Skeletal muscle satellite cell (primary cell): Measurements from ENCODE around the gene KCND3.

ENCODE experiments used
- H3K27me3 ChIP-seq: 2 replicates; pipeline ENCODE4 v1.7.0; 2013; ENCODE audit warnings: low read length; ENCODE audit not compliant: control insufficient read depth, insufficient read depth
- H3K36me3 ChIP-seq: 2 replicates; pipeline ENCODE4 v1.7.0; 2013; ENCODE audit warnings: mild to moderate bottlenecking, control low read depth, low read length; ENCODE audit not compliant: insufficient read depth
- H3K4me1 ChIP-seq: 2 replicates; pipeline ENCODE4 v1.7.0; 2013; ENCODE audit warnings: low read length; ENCODE audit not compliant: control insufficient read depth, insufficient read depth
- H3K4me2 ChIP-seq: 2 replicates; pipeline ENCODE4 v1.7.0; 2013; ENCODE audit warnings: mild to moderate bottlenecking, low read length
- H3K4me3 ChIP-seq: 2 replicates; pipeline ENCODE4 v1.7.0; 2013; ENCODE audit warnings: low read length
- H3K9ac ChIP-seq: 2 replicates; pipeline ENCODE4 v1.7.0; 2013; ENCODE audit warnings: mild to moderate bottlenecking, low read depth, low read length, moderate library complexity
- H3K9me3 ChIP-seq: replicated peaks from 2 replicates; pipeline ENCODE4 v1.7.0; 2013; ENCODE audit warnings: mild to moderate bottlenecking, control low read depth, low read length

Gene KCND3

DNA sequence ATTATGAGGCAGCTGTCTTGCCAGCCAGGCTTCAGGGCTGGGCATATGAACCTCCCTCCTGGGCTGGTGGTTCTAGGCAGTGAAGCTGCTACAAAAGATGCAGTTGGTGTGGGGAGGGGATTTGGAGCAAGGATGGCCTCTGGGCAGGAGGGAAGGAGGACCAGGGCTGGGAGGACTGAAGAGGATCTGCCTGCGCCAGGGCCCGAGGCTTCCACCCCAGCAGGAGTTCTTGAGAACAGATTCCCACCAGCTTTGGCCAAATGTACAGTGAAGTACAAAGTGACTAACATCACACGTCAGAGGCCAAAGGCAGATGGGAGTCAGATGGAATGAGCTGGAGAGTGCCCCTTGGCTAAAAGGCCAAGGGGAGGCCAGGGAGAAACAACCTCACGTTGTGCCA is 171.4 kb downstream of the KCND3 start:
- Histone ChIP-seq H3K4me3 (no peak overlapping the region), H3K9me3 (no peaks in the 10 kb centered on the region), H3K36me3 (no peaks in the 10 kb centered on the region), H3K4me1 (no peaks in the 10 kb centered on the region), H3K27me3 (peaks cover 8% of the 10 kb centered on the region), H3K9ac (no peak overlapping the region), H3K4me2 (no peak overlapping the region)

DNA sequence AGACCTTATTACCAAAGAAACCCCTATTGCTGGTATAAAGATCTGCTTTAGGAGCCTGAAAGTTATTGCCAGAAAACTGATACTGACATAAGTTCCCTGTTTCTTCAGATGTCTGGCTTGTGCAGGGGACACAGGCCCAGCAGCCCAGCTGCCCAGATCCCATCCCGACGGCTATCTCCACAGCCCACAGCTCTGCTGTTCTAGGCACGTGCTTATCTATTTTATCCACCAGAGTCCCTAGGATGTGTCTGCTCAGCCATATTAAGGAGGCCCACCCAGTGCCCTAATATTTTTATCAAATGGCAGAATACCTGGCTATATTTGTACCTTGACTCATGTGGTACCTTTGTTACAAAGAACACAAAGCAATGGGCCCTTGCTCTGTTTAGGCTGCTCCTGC is 174.8 kb downstream of the KCND3 start:
- Histone ChIP-seq H3K4me1 (no peaks in the 10 kb centered on the region), H3K4me3 (no peak overlapping the region), H3K36me3 (no peaks in the 10 kb centered on the region), H3K27me3 (peaks cover 12% of the 10 kb centered on the region), H3K9ac (no peak overlapping the region), H3K4me2 (no peak overlapping the region), H3K9me3 (no peaks in the 10 kb centered on the region)

DNA sequence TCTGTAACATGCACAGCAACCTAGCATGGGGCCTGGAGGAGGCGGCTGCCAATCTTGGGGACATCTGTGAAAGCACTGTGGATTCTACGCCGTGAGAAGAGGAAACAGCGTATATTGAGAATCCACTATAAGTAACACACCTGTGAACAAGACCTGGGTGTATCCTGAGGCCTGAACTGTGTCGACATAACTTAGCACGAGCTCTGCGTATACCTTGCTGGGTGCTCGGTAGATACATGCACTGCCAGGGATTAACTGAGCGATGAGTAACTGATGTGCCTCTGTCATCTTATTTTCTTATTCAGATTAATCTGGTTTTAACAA is 175.2 kb downstream of the KCND3 start:
- Histone ChIP-seq H3K9me3 (no peaks in the 10 kb centered on the region), H3K4me2 (no peak overlapping the region), H3K36me3 (no peaks in the 10 kb centered on the region), H3K9ac (no peak overlapping the region), H3K4me1 (no peaks in the 10 kb centered on the region), H3K27me3 (peaks cover 12% of the 10 kb centered on the region), H3K4me3 (no peak overlapping the region)

DNA sequence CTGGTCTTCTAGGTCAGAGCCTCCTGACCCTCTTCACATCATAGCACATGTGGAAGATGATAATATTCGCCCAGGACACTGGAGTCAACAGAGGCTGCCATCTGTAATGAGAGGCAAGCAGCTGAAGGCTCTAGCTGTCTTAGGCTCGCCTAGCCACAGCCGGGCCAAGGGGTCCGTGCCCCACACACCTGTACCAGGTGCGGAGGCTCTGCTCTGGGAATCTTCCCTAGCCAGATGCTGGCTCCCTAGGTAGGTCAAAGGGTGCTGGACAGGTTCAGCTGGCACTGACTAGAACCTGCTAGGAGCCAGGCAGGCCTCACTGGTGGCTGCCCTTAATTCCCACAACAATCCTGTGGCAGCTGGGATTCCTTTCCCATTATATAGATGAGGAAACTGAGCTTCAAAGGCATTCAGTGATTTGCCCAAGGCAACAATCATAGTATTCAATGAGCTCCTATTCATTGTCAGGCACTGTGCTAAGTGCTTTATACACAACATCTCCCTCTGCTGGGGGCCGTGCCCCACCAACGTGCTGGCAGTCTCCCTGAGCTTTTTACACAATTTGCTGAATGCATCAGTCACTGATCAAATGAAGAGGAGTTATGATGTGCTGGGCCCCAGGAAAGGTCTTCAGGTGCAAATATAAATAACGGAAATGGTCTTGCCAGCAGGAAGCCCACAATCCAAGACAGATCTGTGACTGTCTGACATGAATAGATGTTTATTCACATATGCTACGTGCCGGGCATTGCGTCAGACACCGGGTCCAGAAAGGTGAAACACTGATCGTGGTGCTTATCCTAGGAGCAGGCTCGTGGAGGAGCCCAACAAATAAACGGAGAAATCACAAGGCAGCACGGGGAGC is 175.8 kb downstream of the KCND3 start:
- H3K9ac ChIP-seq = no peak overlapping the region
- no peak overlapping the region for H3K4me3 ChIP-seq
- no peaks in the 10 kb centered on the region for H3K4me1 ChIP-seq
- no peaks in the 10 kb centered on the region for H3K9me3 ChIP-seq
- H3K27me3 ChIP-seq = peaks cover 12% of the 10 kb centered on the region
- H3K4me2 ChIP-seq = no peak overlapping the region
- H3K36me3 ChIP-seq = no peaks in the 10 kb centered on the region

DNA sequence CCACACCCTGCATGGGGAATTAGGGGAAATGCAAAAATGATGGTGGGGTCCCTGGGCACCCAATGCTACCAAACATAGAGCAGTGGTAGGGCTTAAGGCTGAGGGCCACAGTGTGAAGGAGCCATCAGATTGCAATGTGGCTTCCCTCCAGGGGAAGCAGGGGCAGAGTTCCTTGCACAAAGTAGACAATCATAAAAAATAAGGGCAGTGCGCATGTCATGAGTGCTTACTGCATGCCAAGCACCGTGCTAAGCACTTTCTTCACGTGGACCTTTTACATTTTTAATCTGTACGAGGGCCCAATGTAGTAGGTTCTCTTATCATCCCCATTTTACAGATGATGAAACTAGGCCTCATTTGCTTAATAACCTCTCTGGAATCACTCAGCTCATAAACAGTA is 177.2 kb downstream of the KCND3 start:
- no peaks in the 10 kb centered on the region for H3K36me3 ChIP-seq
- peaks cover 15% of the 10 kb centered on the region for H3K27me3 ChIP-seq
- H3K4me3 ChIP-seq = no peak overlapping the region
- no peaks in the 10 kb centered on the region for H3K4me1 ChIP-seq
- H3K9me3 ChIP-seq = no peaks in the 10 kb centered on the region
- H3K9ac ChIP-seq = no peak overlapping the region
- H3K4me2 ChIP-seq = no peak overlapping the region

DNA sequence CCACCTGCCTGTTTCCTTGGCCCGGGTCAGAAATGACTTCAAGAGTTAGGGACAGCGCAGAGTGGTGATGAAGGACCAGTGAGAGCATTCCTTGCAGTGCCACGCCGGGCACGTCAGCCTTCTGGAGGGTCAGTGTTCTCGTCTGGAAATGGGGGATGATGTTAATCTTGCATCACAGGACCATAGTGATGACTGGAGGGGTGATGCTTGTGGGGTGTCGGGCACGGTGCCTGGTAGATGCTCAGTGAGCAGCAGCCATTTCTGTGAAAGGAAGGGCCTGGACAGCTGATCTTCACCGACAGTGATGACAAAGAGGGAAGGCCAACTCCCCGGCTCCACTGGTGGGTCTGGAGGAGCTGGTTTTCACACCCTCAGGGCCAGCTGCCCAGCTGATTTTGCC is 177.6 kb downstream of the KCND3 start:
- H3K9ac ChIP-seq = no peak overlapping the region
- peaks cover 15% of the 10 kb centered on the region for H3K27me3 ChIP-seq
- H3K4me1 ChIP-seq = no peaks in the 10 kb centered on the region
- H3K4me3 ChIP-seq = no peak overlapping the region
- no peaks in the 10 kb centered on the region for H3K9me3 ChIP-seq
- no peak overlapping the region for H3K4me2 ChIP-seq
- no peaks in the 10 kb centered on the region for H3K36me3 ChIP-seq

DNA sequence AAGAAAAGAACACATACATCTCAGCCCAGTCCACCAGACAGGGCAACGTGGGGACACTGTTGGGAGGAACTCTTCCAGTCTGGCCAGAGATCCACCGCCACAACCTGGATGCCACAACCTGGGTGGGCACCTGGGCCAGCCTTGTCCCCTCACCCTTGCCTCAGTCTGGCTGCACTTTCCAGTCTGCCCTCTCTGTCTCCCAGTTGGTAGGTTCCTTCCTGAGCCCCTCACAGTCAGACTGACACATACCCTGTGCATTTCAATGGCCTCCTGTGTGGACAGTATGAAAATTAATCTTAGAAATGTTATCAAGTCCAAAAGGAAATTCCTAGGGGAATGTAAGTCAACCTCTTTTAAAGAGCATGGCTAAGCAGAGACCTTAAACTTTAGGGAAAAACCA is 184.2 kb downstream of the KCND3 start:
- H3K4me2 ChIP-seq = no peak overlapping the region
- H3K36me3 ChIP-seq = no peaks in the 10 kb centered on the region
- H3K9ac ChIP-seq = no peak overlapping the region
- no peaks in the 10 kb centered on the region for H3K4me1 ChIP-seq
- no peaks in the 10 kb centered on the region for H3K9me3 ChIP-seq
- peaks cover 47% of the 10 kb centered on the region for H3K27me3 ChIP-seq
- no peak overlapping the region for H3K4me3 ChIP-seq

DNA sequence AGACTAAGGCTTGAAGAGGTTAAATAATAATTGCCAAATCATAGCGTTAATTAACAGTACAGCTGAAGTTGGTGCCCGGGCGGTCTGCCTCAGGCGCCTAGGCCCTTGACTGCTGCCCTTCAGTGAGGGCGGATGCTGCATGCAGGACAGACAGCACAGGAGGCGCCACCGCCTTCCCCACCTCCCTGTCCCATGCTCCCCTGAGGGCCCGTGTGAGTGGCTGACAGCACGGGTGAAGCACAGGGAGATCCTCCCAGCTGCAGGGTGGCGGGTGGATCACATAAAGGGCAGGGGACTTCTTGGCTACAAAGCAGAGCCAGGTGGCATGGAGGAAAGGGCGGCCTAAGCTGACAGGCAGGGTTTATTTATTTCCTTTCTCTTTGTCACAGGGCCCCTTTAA is 184.7 kb downstream of the KCND3 start:
- no peaks in the 10 kb centered on the region for H3K36me3 ChIP-seq
- H3K4me1 ChIP-seq = no peaks in the 10 kb centered on the region
- no peak overlapping the region for H3K4me3 ChIP-seq
- H3K9ac ChIP-seq = no peak overlapping the region
- H3K27me3 ChIP-seq = peaks cover 47% of the 10 kb centered on the region
- H3K9me3 ChIP-seq = no peaks in the 10 kb centered on the region
- no peak overlapping the region for H3K4me2 ChIP-seq

DNA sequence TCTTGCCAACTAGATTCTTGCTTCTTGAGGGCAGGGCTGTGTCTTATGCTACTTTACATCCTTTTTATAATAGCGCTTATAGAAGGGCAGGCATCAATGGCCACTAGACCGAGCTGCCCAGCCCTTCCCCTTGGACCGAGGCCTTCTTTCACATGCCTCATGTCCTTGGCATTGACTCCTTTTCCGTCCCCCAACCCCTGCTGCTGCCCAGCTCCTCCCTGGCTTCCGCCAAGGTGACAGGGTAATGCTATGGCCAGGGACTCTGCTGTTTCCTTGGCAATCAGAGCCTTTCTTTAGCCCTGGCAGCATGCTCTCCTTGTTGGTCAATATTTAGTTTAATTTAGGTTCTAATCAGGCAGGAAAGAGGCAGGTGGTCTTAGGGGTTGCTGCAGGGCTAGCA is 185.5 kb downstream of the KCND3 start:
- Histone ChIP-seq H3K36me3 (no peaks in the 10 kb centered on the region), H3K4me1 (no peaks in the 10 kb centered on the region), H3K4me2 (no peak overlapping the region), H3K9me3 (no peaks in the 10 kb centered on the region), H3K4me3 (no peak overlapping the region), H3K27me3 (peaks cover 52% of the 10 kb centered on the region), H3K9ac (no peak overlapping the region)

DNA sequence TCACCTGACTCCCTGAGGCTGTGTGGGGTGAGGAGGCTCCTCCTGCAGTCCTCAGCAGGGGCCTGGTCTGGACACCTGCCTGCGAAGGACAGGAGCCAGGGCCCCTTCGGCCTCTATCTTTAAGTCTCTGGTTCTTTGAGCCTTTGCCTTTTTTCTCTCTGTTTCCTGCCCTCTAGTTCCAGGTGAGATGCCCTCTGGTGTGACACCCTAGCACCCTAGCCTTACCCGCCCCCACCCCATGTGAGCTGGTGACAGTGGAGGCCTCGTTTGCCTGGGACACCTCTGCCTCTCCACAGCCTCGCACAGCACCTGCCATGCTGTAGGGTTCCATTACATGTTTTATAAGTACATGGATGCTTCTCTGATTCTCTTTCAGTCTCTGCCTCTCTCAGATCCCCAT is 186.5 kb downstream of the KCND3 start:
- H3K27me3 ChIP-seq = peaks cover 59% of the 10 kb centered on the region

DNA sequence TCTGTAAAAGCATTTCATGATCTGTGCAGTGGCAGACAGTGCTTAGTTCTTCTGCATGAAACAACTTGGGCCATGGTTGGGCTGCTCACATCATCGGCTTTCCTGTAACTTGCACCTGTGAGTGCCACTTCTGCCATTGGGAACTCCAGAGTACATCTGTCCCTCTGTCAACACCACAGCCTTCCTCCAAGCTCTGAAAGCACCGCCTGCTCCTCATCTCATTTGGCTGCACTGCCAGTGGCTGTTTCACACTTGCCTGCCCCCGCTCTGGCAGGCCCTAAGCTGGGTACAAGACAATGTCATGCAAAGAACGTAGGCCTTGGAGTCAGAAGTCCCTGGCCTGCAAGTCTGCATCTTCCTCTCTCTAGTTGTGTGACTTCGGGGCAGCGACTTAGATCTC is 187.4 kb downstream of the KCND3 start:
- H3K4me3 ChIP-seq = no peak overlapping the region
- H3K27me3 ChIP-seq = peaks cover 61% of the 10 kb centered on the region
- no peaks in the 10 kb centered on the region for H3K9me3 ChIP-seq
- no peak overlapping the region for H3K9ac ChIP-seq
- no peaks in the 10 kb centered on the region for H3K36me3 ChIP-seq
- H3K4me2 ChIP-seq = no peak overlapping the region
- H3K4me1 ChIP-seq = no peaks in the 10 kb centered on the region

More for the DNA sequence above, 186.5 kb downstream of the KCND3 start:
- no peaks in the 10 kb centered on the region for H3K9me3 ChIP-seq
- H3K4me1 ChIP-seq = no peaks in the 10 kb centered on the region
- H3K9ac ChIP-seq = no peak overlapping the region
- no peak overlapping the region for H3K4me2 ChIP-seq
- H3K4me3 ChIP-seq = no peak overlapping the region
- H3K36me3 ChIP-seq = no peaks in the 10 kb centered on the region

DNA sequence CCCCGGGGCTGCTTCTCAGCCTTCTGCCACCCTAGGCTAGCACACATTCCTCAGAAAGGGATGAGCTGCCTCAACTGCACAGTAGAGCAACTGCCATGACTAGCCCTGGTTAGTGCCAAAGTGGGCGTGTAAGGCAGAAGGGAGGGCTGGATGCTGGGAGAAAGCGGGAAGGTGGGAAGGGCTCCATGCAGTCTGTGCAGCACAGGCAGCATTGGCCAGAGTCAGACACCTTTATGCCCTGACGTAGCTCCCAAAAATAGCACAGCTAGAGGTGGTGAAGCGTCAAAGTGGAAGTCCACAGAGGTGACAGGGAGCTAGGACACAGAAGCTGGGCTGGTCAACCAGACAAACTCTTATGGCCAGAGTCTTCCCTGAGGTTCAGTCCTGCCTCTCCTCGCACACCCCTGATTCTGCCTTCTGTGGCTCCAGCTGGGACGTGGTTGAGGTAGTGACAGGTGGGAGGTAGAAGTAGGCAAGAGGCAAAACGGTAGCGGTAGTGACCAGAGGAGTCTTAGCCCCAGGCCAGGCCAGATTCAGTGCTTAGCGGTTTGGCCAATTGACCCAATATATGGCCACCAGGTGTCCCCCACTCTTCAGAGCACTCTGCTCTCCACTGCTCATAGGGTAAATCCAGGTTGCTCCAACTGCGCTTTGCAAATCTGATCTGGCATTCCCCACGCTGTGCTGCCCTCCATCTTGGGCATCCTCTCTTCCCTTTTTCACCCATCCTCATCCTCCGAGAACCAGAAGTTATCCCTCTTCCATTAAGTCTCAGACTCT is 188.2 kb downstream of the KCND3 start:
- Histone ChIP-seq H3K4me2 (no peak overlapping the region), H3K4me3 (no peak overlapping the region), H3K9ac (no peak overlapping the region), H3K9me3 (no peaks in the 10 kb centered on the region), H3K36me3 (no peaks in the 10 kb centered on the region), H3K4me1 (no peaks in the 10 kb centered on the region), H3K27me3 (peaks cover 62% of the 10 kb centered on the region)
